Measurements from ENCODE around the gene VPS37C.

DNA sequence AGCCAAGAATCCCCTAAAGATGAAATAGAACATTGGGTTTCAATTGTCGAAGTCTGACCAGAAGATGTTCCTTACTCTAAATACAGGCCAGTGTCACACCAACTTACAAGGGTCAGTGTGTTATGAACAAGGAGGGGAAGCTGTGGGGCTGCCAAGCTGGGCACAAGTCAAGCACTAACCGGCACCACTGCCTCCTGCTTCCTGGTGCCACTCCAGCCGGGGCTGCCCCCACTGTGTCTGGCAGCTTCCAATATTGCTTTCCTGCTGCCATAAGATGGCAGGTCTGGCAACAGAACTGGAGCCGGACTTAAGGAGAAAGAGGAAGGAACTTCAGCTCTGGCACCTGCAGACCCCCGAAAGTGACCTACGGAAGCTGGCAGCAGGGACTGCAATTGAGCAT is 13.7 kb upstream of the VPS37C start:
- TF ChIP-seq, protein P1, sequence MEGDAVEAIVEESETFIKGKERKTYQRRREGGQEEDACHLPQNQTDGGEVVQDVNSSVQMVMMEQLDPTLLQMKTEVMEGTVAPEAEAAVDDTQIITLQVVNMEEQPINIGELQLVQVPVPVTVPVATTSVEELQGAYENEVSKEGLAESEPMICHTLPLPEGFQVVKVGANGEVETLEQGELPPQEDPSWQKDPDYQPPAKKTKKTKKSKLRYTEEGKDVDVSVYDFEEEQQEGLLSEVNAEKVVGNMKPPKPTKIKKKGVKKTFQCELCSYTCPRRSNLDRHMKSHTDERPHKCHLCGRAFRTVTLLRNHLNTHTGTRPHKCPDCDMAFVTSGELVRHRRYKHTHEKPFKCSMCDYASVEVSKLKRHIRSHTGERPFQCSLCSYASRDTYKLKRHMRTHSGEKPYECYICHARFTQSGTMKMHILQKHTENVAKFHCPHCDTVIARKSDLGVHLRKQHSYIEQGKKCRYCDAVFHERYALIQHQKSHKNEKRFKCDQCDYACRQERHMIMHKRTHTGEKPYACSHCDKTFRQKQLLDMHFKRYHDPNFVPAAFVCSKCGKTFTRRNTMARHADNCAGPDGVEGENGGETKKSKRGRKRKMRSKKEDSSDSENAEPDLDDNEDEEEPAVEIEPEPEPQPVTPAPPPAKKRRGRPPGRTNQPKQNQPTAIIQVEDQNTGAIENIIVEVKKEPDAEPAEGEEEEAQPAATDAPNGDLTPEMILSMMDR (conservative IDR thresholded peaks at IDR 0.05) = no peak
- no peak for TF ChIP-seq EZH2 (IDR thresholded peaks at IDR 0.05; ENCODE audit: low read depth)

Measured in PC-9 (cell line).